ENCODE results near the gene EXOC6B.

GRCh38 chr2:72750466-72750865 lies 75.4 kb downstream of the EXOC6B start:
- TF ChIP-seq CTCF (IDR thresholded peaks at IDR 0.05; ENCODE audit: low read depth, low read length) (no peak), EZH2phosphoT487 (IDR thresholded peaks at IDR 0.05; ENCODE audit: low read depth) (no peak)
